H1 (cell line): ENCODE results near the gene ARID5B. TPM values are rescaled to one million over a fixed set of nuclear protein-coding genes. Genes with fewer than 3 reads are reported as not detected.

Source experiments
- CTCF ChIA-PET: fragments of 300-600 bp; sonication (Branson Sonifier 250); formaldehyde crosslinking; loops from one replicate; lab custom pipeline; 2021; ENCODE audit not compliant: partially characterized antibody; lab: Charles Lee
- POLR2A ChIA-PET: fragments of 300-600 bp; sonication (Branson Sonifier 250); formaldehyde crosslinking; loops from one replicate; lab custom pipeline; 2021; ENCODE audit warnings: inconsistent platforms; ENCODE audit not compliant: partially characterized antibody; lab: Charles Lee
- DNase-seq, 2 experiments: peaks; one replicate each; pipeline versions ENCODE4 v3.0.0 to v3.0.0-alpha.2; 2010 to 2022; ENCODE audit warnings: low spot score in 2 of 2, low read depth in 1 of 2, mixed read lengths in 1 of 2
- FAIRE-seq: peaks from 2 replicates; lab custom pipeline; 2011; peaks lifted over from hg19 to GRCh38; lab: Jason Lieb, UNC
- H2AFZ ChIP-seq: 2 replicates; pipeline ENCODE4 v1.8.1; 2012; ENCODE audit warnings: low read length, inconsistent platforms
- H2AK5ac ChIP-seq: 2 replicates; pipeline ENCODE4 v1.6.1; 2013; ENCODE audit warnings: low read depth, low read length
- H2BK120ac ChIP-seq: replicated peaks from 2 replicates; pipeline ENCODE3; 2013; ENCODE audit warnings: low read depth, low read length, inconsistent platforms
- H2BK12ac ChIP-seq: 2 replicates; pipeline ENCODE4 v1.6.1; 2013; ENCODE audit warnings: low read depth, low read length
- H2BK15ac ChIP-seq: 2 replicates; pipeline ENCODE4 v1.6.1; 2013; ENCODE audit warnings: low read length
- H2BK20ac ChIP-seq: 2 replicates; pipeline ENCODE4 v1.6.1; 2013; ENCODE audit warnings: low read length
- H2BK5ac ChIP-seq: 2 replicates; pipeline ENCODE4 v1.6.1; 2013; ENCODE audit warnings: low read depth, low read length
- H3K14ac ChIP-seq: 2 replicates; pipeline ENCODE4 v1.6.1; 2013; ENCODE audit warnings: inconsistent platforms; ENCODE audit not compliant: insufficient read length
- H3K18ac ChIP-seq: 2 replicates; pipeline ENCODE4 v1.6.1; 2013; ENCODE audit warnings: low read length; ENCODE audit errors: extremely low read depth
- H3K23ac ChIP-seq: 2 replicates; pipeline ENCODE4 v1.6.1; 2013; ENCODE audit warnings: inconsistent platforms; ENCODE audit not compliant: insufficient read length
- H3K23me2 ChIP-seq: 2 replicates; pipeline ENCODE4 v1.6.1; 2013; ENCODE audit warnings: low read depth, low read length
- H3K27ac ChIP-seq: 2 replicates; pipeline ENCODE4 v1.6.1; 2011; ENCODE audit warnings: low read depth, low read length, inconsistent platforms
- H3K27me3 ChIP-seq, 4 experiments: replicated peaks in 1 of 4; 1 replicate in 1 of 4; 2 replicates in 3 of 4; pipeline versions ENCODE4 v1.6.1 to v1.8.1; 2011 to 2013; ENCODE audit warnings: low read length in 3 of 4, mild to moderate bottlenecking in 3 of 4, inconsistent platforms in 2 of 4, mixed read lengths in 2 of 4, moderate library complexity in 1 of 4; ENCODE audit not compliant: control insufficient read depth in 3 of 4, insufficient read depth in 3 of 4; ENCODE audit errors: extremely low read depth in 1 of 4
- H3K36me3 ChIP-seq, 4 experiments: 2 replicates each; pipeline versions ENCODE4 v1.6.1 to v1.8.1; 2011 to 2013; ENCODE audit warnings: mild to moderate bottlenecking in 4 of 4, low read length in 3 of 4, moderate library complexity in 2 of 4, control low read depth in 1 of 4, inconsistent platforms in 1 of 4; ENCODE audit not compliant: insufficient read depth in 4 of 4, control insufficient read depth in 2 of 4
- H3K4ac ChIP-seq: replicated peaks from 2 replicates; pipeline ENCODE3; 2013; ENCODE audit warnings: low read length, low read depth, mixed read lengths, inconsistent platforms; ENCODE audit not compliant: insufficient read length
- H3K4me1 ChIP-seq, 4 experiments: replicated peaks in 1 of 4; 1 replicate in 1 of 4; 2 replicates in 3 of 4; pipeline versions ENCODE4 v1.6.1 to v1.8.1; 2011 to 2013; ENCODE audit warnings: low read length in 3 of 4, inconsistent platforms in 2 of 4, mixed read lengths in 1 of 4; ENCODE audit not compliant: insufficient read depth in 4 of 4, control insufficient read depth in 3 of 4
- H3K4me2 ChIP-seq, 2 experiments: 2 replicates each; pipeline versions ENCODE4 v1.6.1 to v1.8.1; 2011 to 2013; ENCODE audit warnings: low read depth in 2 of 2, low read length in 2 of 2, control low read depth in 1 of 2, inconsistent platforms in 1 of 2, mild to moderate bottlenecking in 1 of 2; ENCODE audit not compliant: insufficient read depth in 1 of 2
- H3K4me3 ChIP-seq, 4 experiments: fragments of 200-600, 300-600 bp in 1 of 4; sonication (generic), shearing (Covaris generic), sonication (Bioruptor Twin) in 1 of 4; 2 replicates each; pipeline versions ENCODE4 v1.5.1 to v1.8.1; 2011 to 2016; ENCODE audit warnings: low read length in 4 of 4, low read depth in 3 of 4, control low read depth in 2 of 4, inconsistent platforms in 2 of 4, mild to moderate bottlenecking in 2 of 4, mixed read lengths in 1 of 4, moderate library complexity in 1 of 4; ENCODE audit not compliant: insufficient read depth in 2 of 4; ENCODE audit errors: extremely low read depth in 1 of 4
- H3K56ac ChIP-seq: replicated peaks from 2 replicates; pipeline ENCODE3; 2013; ENCODE audit warnings: low read depth, mild to moderate bottlenecking, mixed read lengths, low read length, inconsistent platforms; ENCODE audit not compliant: insufficient read length
- H3K79me1 ChIP-seq: 2 replicates; pipeline ENCODE4 v1.6.1; 2013; ENCODE audit warnings: low read depth, low read length, control low read depth
- H3K79me2 ChIP-seq, 2 experiments: 2 replicates each; pipeline versions ENCODE4 v1.6.1 to v1.8.1; 2012 to 2013; ENCODE audit warnings: low read length in 2 of 2, mild to moderate bottlenecking in 2 of 2, inconsistent platforms in 1 of 2; ENCODE audit not compliant: insufficient read depth in 2 of 2, control insufficient read depth in 1 of 2
- H3K9ac ChIP-seq, 4 experiments: replicated peaks in 1 of 4; 1 replicate in 1 of 4; 2 replicates in 3 of 4; pipeline versions ENCODE4 v1.6.1 to v1.8.1; 2011 to 2013; ENCODE audit warnings: low read depth in 3 of 4, low read length in 3 of 4, control low read depth in 2 of 4, mild to moderate bottlenecking in 2 of 4, moderate library complexity in 2 of 4, inconsistent platforms in 1 of 4; ENCODE audit errors: extremely low read depth in 1 of 4
- H3K9me3 ChIP-seq, 2 experiments: 2 replicates each; pipeline versions ENCODE4 v1.6.1 to v1.8.1; 2012 to 2013; ENCODE audit warnings: mild to moderate bottlenecking in 2 of 2, moderate library complexity in 2 of 2, control low read depth in 1 of 2, inconsistent platforms in 1 of 2, low read depth in 1 of 2, low read length in 1 of 2, mixed read lengths in 1 of 2; ENCODE audit not compliant: insufficient read depth in 2 of 2
- H4K20me1 ChIP-seq, 2 experiments: replicated peaks in 1 of 2; 2 replicates each; pipeline versions ENCODE3 to v1.8.1; 2011 to 2013; ENCODE audit warnings: inconsistent platforms in 2 of 2, low read length in 2 of 2, mild to moderate bottlenecking in 1 of 2; ENCODE audit not compliant: insufficient read depth in 2 of 2, control insufficient read depth in 1 of 2
- H4K5ac ChIP-seq: 2 replicates; pipeline ENCODE4 v1.6.1; 2013; ENCODE audit warnings: low read length, low read depth, mixed read lengths, inconsistent platforms; ENCODE audit not compliant: insufficient read length
- H4K8ac ChIP-seq: 2 replicates; pipeline ENCODE4 v1.8.0; 2013; ENCODE audit warnings: mild to moderate bottlenecking, moderate library complexity, low read length, inconsistent platforms; ENCODE audit not compliant: insufficient read depth; ENCODE audit errors: extremely low read depth
- H4K91ac ChIP-seq: replicated peaks from 2 replicates; pipeline ENCODE3; 2013; ENCODE audit warnings: low read length, mixed read lengths, inconsistent platforms; ENCODE audit not compliant: insufficient read length
- ASH2L ChIP-seq: fragments of 200-600, 300-600 bp; sonication (generic); IDR thresholded peaks from one replicate; pipeline ENCODE4 v1.7.1; 2017; ENCODE audit warnings: low read length
- JUN ChIP-seq: IDR thresholded peaks from 2 replicates; pipeline ENCODE4 v1.6.1; 2011; ENCODE audit warnings: low read depth, mild to moderate bottlenecking, improper control_type of control experiment, low read length
- NANOG ChIP-seq: IDR thresholded peaks from 2 replicates; pipeline ENCODE4 v1.6.1; 2011; ENCODE audit warnings: low read length, low read depth, mild to moderate bottlenecking, inconsistent platforms; ENCODE audit not compliant: insufficient read depth, poor library complexity, severe bottlenecking
- POLR2A ChIP-seq, 2 experiments: IDR thresholded peaks; 1 replicate in 1 of 2; 2 replicates in 1 of 2; pipeline ENCODE4 v1.6.1; 2011; ENCODE audit warnings: low read depth in 2 of 2, low read length in 2 of 2, mild to moderate bottlenecking in 2 of 2; ENCODE audit errors: control extremely low read depth in 1 of 2
- RBBP5 ChIP-seq: IDR thresholded peaks from 2 replicates; pipeline ENCODE4 v1.7.1; 2012; ENCODE audit warnings: low read depth, mild to moderate bottlenecking, inconsistent platforms, low read length, moderate library complexity, borderline replicate concordance
- SIRT6 ChIP-seq: IDR thresholded peaks from one replicate; pipeline ENCODE4 v1.7.1; 2012; ENCODE audit warnings: low read length, inconsistent platforms
- SP4 ChIP-seq: IDR thresholded peaks from 2 replicates; pipeline ENCODE4 v1.6.1; 2012; ENCODE audit warnings: low read length, inconsistent platforms
- WGBS, 2 experiments: shearing (Covaris generic) in 1 of 2; methylation state at CpG; one replicate each; pipeline versions ENCODE4 v1.1.6 to v1.1.7; 2013 to 2015; ENCODE audit warnings: low lambda C conversion rate in 2 of 2, mixed read lengths in 2 of 2, inconsistent platforms in 1 of 2, low coverage in 1 of 2, missing lambda C conversion rate in 1 of 2; ENCODE audit not compliant: insufficient replicate concordance in 2 of 2, insufficient coverage in 1 of 2, insufficient read length in 1 of 2; ENCODE audit errors: extremely low coverage in 1 of 2, missing lambda C conversion rate in 1 of 2; 5-methylcytosine and 5-hydroxymethylcytosine counted together
- polyA plus RNA-seq, 7 experiments: library from polyadenylated mRNA; depleted of rRNA in 3 of 7; stranded (reverse) in 5 of 7; unstranded in 2 of 7; fragments of >200 nt in 5 of 7; fragments of 200-250 nt in 2 of 7; gene quantifications; 1 replicate in 5 of 7; 2 replicates in 1 of 7; 4 replicates in 1 of 7; pipeline versions ENCODE4 v1.2.1 to v1.2.3, GENCODE V29; 2011 to 2013; ENCODE audit warnings: missing spikeins in 2 of 7, mixed read lengths in 2 of 7
- total RNA-seq: library from RNA; stranded (reverse); fragmentation: NEBNext Ultra II Directional; extraction: Animal tissue kit (Norgen Biotek cat#: 25700); gene quantifications from 2 replicates; pipeline ENCODE4 v1.2.1, GENCODE V29; 2021
- TF ChIP-seq, protein P1 (sequence below): IDR thresholded peaks from 2 replicates; pipeline ENCODE4 v1.6.1; 2012; ENCODE audit warnings: inconsistent platforms

The ARID5B gene
- total and polyA plus RNA-seq, 2 of the 8 experiments (the other 6 are each of a cell fraction or from before 2014, with no cell fraction given), result 0.21 to 1.1 TPM

DNA sequence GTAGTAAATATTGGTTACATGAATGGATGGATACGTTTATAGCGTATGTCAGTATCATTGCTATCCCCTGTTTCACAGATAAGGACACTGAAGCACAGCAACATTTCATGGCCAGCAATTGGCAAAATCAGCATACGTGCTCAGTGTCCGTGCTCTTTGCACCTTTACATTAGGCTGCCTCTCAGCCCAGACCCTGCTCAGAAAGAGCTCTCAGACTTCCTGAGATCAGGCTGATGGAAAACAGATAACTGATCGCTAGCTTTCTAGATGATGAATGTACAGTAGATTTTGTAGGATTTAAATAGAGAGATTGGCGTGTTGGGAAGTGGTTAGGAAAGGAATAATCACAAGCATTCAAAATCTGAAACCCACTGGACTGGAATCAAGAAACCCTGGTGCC is 106.7 kb downstream of the ARID5B start:
- no peak for DNase-seq
- Histone ChIP-seq H3K23ac (no peak overlapping the region), H3K56ac (no peak overlapping the region), H3K4me2 (no peak overlapping the region), H3K36me3 (no peaks in the 10 kb centered on the region), H3K27me3 (no peaks in the 10 kb centered on the region), H3K14ac (no peak overlapping the region), H4K8ac (no peak overlapping the region), H2AFZ (no peak overlapping the region), H2BK5ac (no peak overlapping the region), H2AK5ac (no peak overlapping the region), H3K4me3 (no peak overlapping the region), H4K20me1 (no peaks in the 10 kb centered on the region), H4K5ac (no peak overlapping the region), H2BK120ac (no peak overlapping the region), H4K91ac (no peak overlapping the region), H2BK20ac (no peak overlapping the region), H3K23me2 (no peaks in the 10 kb centered on the region; the same call in 1 of the 2 replicates), H3K27ac (no peak overlapping the region), H3K79me1 (no peaks in the 10 kb centered on the region), H2BK12ac (no peak overlapping the region), H3K9ac (no peak overlapping the region), H3K79me2 (no peaks in the 10 kb centered on the region), H2BK15ac (no peak overlapping the region), H3K4ac (no peak overlapping the region), H3K4me1 (no peaks in the 10 kb centered on the region), H3K9me3 (no peaks in the 10 kb centered on the region), H3K18ac (no peak overlapping the region)
- POLR2A ChIA-PET, result no interaction called here
- no peak for FAIRE-seq
- CTCF ChIA-PET, result interaction anchor here (1.0 to 1.8 kb wide), 4 partner anchors 29 to 237 kb away, joined by 3 to 5 read pairs (median 4); no protein-coding TSS in a partner anchor
- TF ChIP-seq RBBP5 (no peak), SIRT6 (no peak), ASH2L (no peak), SP4 (no peak), POLR2A (IDR thresholded peaks at IDR 0.05; ENCODE audit: control extremely low read depth in 1 of 2, low read depth in 2 of 2, low read length in 2 of 2) (no peak), JUN (no peak), NANOG (no peak)
- TF ChIP-seq, protein P1, sequence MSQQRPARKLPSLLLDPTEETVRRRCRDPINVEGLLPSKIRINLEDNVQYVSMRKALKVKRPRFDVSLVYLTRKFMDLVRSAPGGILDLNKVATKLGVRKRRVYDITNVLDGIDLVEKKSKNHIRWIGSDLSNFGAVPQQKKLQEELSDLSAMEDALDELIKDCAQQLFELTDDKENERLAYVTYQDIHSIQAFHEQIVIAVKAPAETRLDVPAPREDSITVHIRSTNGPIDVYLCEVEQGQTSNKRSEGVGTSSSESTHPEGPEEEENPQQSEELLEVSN, result no peak
- 98 to 100% methylated on average over 1 to 6 of the region's 6 CpGs for WGBS, 2 experiments
